GM23338 (cell line): ENCODE data around the gene DUS3L.

Experiments
- CREB1 ChIP-seq: fragments of 250-450 bp; sonication (Bioruptor Pico); IDR thresholded peaks from 2 replicates; pipeline ENCODE4 v1.5.0; 2020; ENCODE audit warnings: low read depth, mild to moderate bottlenecking, moderate library complexity
- CTCF ChIP-seq, 2 experiments: fragments of 200-600 bp in 1 of 2; sonication (generic) in 1 of 2; conservative IDR thresholded peaks; 2 replicates each; pipeline versions ENCODE4 v1.5.1 to v1.6.1; 2016 to 2017; ENCODE audit warnings: antibody characterized with exemption in 2 of 2, low read depth in 2 of 2, mild to moderate bottlenecking in 2 of 2, moderate library complexity in 1 of 2
- ETS1 ChIP-seq: IDR thresholded peaks from 2 replicates; pipeline ENCODE4 v1.6.1; 2016; ENCODE audit warnings: antibody characterized with exemption
- EZH2 ChIP-seq: fragments of 200-600 bp; sonication (generic); IDR thresholded peaks from one replicate; pipeline ENCODE4 v1.8.0; 2017; ENCODE audit warnings: antibody characterized with exemption, mild to moderate bottlenecking, low read depth; ENCODE audit not compliant: unreplicated experiment
- EZH2phosphoT487 ChIP-seq: fragments of 200-600 bp; sonication (generic); IDR thresholded peaks from one replicate; pipeline ENCODE4 v1.8.1; 2018; ENCODE audit warnings: antibody characterized with exemption; ENCODE audit not compliant: unreplicated experiment
- NANOG ChIP-seq: IDR thresholded peaks from 2 replicates; pipeline ENCODE4 v1.6.1; 2016; ENCODE audit warnings: antibody characterized with exemption, borderline replicate concordance
- POLR2AphosphoS5 ChIP-seq: IDR thresholded peaks from 2 replicates; pipeline ENCODE4 v1.6.1; 2016; ENCODE audit warnings: antibody characterized with exemption, low read depth
- ZNF114 ChIP-seq: fragments of 250-450 bp; sonication (Bioruptor Pico); IDR thresholded peaks from 2 replicates; pipeline ENCODE4 v1.5.0; 2020; ENCODE audit warnings: mild to moderate bottlenecking, moderate library complexity
- TF ChIP-seq, protein P1 (sequence below): IDR thresholded peaks from one replicate; pipeline ENCODE4 v1.6.1; 2018; ENCODE audit warnings: antibody characterized with exemption; ENCODE audit not compliant: unreplicated experiment

GRCh38 chr19:5821521-5822180 is 30.7 kb upstream of the DUS3L start:
- TF ChIP-seq EZH2 (no peak), CTCF (conservative IDR thresholded peaks at IDR 0.05; ENCODE audit: low read depth in 2 of 2) (no peak), POLR2AphosphoS5 (no peak), ZNF114 (CRISPR knock-in tag) (no peak), EZH2phosphoT487 (no peak), ETS1 (no peak), NANOG (no peak), CREB1 (no peak)
- TF ChIP-seq, protein P1, sequence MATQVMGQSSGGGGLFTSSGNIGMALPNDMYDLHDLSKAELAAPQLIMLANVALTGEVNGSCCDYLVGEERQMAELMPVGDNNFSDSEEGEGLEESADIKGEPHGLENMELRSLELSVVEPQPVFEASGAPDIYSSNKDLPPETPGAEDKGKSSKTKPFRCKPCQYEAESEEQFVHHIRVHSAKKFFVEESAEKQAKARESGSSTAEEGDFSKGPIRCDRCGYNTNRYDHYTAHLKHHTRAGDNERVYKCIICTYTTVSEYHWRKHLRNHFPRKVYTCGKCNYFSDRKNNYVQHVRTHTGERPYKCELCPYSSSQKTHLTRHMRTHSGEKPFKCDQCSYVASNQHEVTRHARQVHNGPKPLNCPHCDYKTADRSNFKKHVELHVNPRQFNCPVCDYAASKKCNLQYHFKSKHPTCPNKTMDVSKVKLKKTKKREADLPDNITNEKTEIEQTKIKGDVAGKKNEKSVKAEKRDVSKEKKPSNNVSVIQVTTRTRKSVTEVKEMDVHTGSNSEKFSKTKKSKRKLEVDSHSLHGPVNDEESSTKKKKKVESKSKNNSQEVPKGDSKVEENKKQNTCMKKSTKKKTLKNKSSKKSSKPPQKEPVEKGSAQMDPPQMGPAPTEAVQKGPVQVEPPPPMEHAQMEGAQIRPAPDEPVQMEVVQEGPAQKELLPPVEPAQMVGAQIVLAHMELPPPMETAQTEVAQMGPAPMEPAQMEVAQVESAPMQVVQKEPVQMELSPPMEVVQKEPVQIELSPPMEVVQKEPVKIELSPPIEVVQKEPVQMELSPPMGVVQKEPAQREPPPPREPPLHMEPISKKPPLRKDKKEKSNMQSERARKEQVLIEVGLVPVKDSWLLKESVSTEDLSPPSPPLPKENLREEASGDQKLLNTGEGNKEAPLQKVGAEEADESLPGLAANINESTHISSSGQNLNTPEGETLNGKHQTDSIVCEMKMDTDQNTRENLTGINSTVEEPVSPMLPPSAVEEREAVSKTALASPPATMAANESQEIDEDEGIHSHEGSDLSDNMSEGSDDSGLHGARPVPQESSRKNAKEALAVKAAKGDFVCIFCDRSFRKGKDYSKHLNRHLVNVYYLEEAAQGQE, result no peak
